Fibroblast of lung (primary cell): ENCODE results near the gene UBE4B. TPM values are rescaled to one million over a fixed set of nuclear protein-coding genes. Genes with fewer than 3 reads are reported as not detected.

ENCODE experiments used
- DNase-seq, 2 donors: peaks; one replicate each; pipeline versions ENCODE4 v3.0.0 to v3.0.0-alpha.2; 2010; ENCODE audit warnings: low read depth in 2 of 2
- H2AFZ ChIP-seq: 2 replicates; pipeline ENCODE4 v1.5.1; 2012; ENCODE audit warnings: low read length, control low read depth, inconsistent platforms
- H3K27ac ChIP-seq: 2 replicates; pipeline ENCODE4 v1.5.1; 2011; ENCODE audit warnings: low read length, control low read depth; ENCODE audit not compliant: insufficient read depth
- H3K27me3 ChIP-seq: 2 replicates; pipeline ENCODE4 v1.5.1; 2011; ENCODE audit warnings: mild to moderate bottlenecking, low read length; ENCODE audit not compliant: control insufficient read depth, insufficient read depth
- H3K36me3 ChIP-seq: 2 replicates; pipeline ENCODE4 v1.5.1; 2011; ENCODE audit warnings: low read length; ENCODE audit not compliant: control insufficient read depth, insufficient read depth
- H3K4me1 ChIP-seq: 2 replicates; pipeline ENCODE4 v1.5.1; 2011; ENCODE audit warnings: low read length; ENCODE audit not compliant: control insufficient read depth, insufficient read depth; ENCODE audit errors: extremely low read depth
- H3K4me2 ChIP-seq: 2 replicates; pipeline ENCODE4 v1.5.1; 2011; ENCODE audit warnings: low read length, control low read depth; ENCODE audit not compliant: insufficient read depth; ENCODE audit errors: extremely low read depth
- H3K4me3 ChIP-seq, 4 experiments: fragments of 200-600 bp in 1 of 4; sonication (generic) in 1 of 4; replicated peaks in 1 of 4; 2 replicates each; pipeline ENCODE4 v1.5.1; 2011 to 2016; ENCODE audit warnings: low read length in 4 of 4, low read depth in 3 of 4, mild to moderate bottlenecking in 3 of 4, control low read depth in 2 of 4, inconsistent platforms in 1 of 4, mixed read lengths in 1 of 4; ENCODE audit not compliant: insufficient read depth in 1 of 4; ENCODE audit errors: control extremely low read depth in 1 of 4
- H3K79me2 ChIP-seq: 2 replicates; pipeline ENCODE4 v1.5.1; 2012; ENCODE audit warnings: mild to moderate bottlenecking, low read length, inconsistent platforms; ENCODE audit not compliant: control insufficient read depth, insufficient read depth
- H3K9ac ChIP-seq: 2 replicates; pipeline ENCODE4 v1.5.1; 2011; ENCODE audit warnings: mild to moderate bottlenecking, low read length, control low read depth; ENCODE audit not compliant: insufficient read depth
- H3K9me3 ChIP-seq: 2 replicates; pipeline ENCODE4 v1.5.1; 2012; ENCODE audit warnings: low read depth, low read length; ENCODE audit not compliant: control insufficient read depth, insufficient read depth
- H4K20me1 ChIP-seq: 2 replicates; pipeline ENCODE4 v1.5.1; 2011; ENCODE audit warnings: low read length; ENCODE audit not compliant: control insufficient read depth, insufficient read depth; ENCODE audit errors: extremely low read depth
- EZH2 ChIP-seq: IDR thresholded peaks from 2 replicates; pipeline ENCODE4 v1.5.1; 2012; ENCODE audit warnings: low read length, control low read depth, mild to moderate bottlenecking; ENCODE audit errors: missing control alignments
- polyA plus RNA-seq, 2 donors: library from polyadenylated mRNA; depleted of rRNA in 1 of 2; stranded (reverse) in 1 of 2; unstranded in 1 of 2; fragments of >200 nt; gene quantifications; 2 replicates each; pipeline ENCODE4 v1.2.1, GENCODE V29; 2011 to 2012; ENCODE audit warnings: missing spikeins in 1 of 2
- total RNA-seq: library from RNA; depleted of rRNA; stranded (reverse); fragments of >200 nt; gene quantifications from 2 replicates; pipeline ENCODE4 v1.2.1, GENCODE V29; 2014
- TF ChIP-seq, protein P1 (sequence below), 2 donors: IDR thresholded peaks in 1 of 2; conservative IDR thresholded peaks in 1 of 2; 1 replicate in 1 of 2; 2 replicates in 1 of 2; pipeline ENCODE4 v1.5.1; 2011 to 2012; ENCODE audit warnings: low read length in 2 of 2, control low read depth in 1 of 2, inconsistent platforms in 1 of 2, low read depth in 1 of 2, mild to moderate bottlenecking in 1 of 2

The UBE4B gene
- total and polyA plus RNA-seq, 2 donors (not counting 1 experiment from before 2014, with no cell fraction given), result 21.9 to 30.7 TPM

- Histone ChIP-seq H4K20me1 (peaks cover 4% of the 10 kb centered on the region), H2AFZ (no peak overlapping the region), H3K9ac (no peak overlapping the region), H3K79me2 (peaks cover 5% of the 10 kb centered on the region), H3K4me1 (peaks cover 13% of the 10 kb centered on the region), H3K36me3 (no peaks in the 10 kb centered on the region), H3K4me3 (no peak overlapping the region), H3K27me3 (no peaks in the 10 kb centered on the region), H3K4me2 (no peak overlapping the region), H3K9me3 (no peaks in the 10 kb centered on the region), H3K27ac (no peak overlapping the region)
- no peak for TF ChIP-seq EZH2
- TF ChIP-seq, protein P1, sequence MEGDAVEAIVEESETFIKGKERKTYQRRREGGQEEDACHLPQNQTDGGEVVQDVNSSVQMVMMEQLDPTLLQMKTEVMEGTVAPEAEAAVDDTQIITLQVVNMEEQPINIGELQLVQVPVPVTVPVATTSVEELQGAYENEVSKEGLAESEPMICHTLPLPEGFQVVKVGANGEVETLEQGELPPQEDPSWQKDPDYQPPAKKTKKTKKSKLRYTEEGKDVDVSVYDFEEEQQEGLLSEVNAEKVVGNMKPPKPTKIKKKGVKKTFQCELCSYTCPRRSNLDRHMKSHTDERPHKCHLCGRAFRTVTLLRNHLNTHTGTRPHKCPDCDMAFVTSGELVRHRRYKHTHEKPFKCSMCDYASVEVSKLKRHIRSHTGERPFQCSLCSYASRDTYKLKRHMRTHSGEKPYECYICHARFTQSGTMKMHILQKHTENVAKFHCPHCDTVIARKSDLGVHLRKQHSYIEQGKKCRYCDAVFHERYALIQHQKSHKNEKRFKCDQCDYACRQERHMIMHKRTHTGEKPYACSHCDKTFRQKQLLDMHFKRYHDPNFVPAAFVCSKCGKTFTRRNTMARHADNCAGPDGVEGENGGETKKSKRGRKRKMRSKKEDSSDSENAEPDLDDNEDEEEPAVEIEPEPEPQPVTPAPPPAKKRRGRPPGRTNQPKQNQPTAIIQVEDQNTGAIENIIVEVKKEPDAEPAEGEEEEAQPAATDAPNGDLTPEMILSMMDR (conservative IDR thresholded peaks at IDR 0.05 in 1 of 2, IDR thresholded peaks at IDR 0.05 in 1 of 2; ENCODE audit: low read depth in 1 of 2, low read length in 2 of 2), result no peak
- DNase-seq, result no peak
Observed at GRCh38 chr1:10078494-10078893, 45.7 kb downstream of the UBE4B start.

DNA sequence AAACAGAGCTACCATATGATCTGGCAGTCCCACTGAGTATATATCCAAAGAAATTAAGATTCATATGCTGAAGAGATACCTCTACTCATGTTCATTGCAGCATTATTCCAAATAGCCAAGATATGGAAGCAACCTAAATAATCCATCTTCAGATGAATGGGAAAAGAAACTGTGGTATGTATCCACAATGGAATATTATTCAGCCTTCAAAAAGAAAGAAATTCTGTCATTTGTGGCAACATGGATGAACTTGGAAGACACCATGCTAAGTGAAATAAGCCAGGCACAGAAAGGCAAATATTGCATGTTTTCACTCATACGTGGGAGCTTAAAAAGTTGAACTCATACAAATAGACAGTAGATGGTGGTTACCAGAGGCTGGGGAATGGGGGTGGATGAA, 47.8 kb downstream of the UBE4B start:
- Histone ChIP-seq H3K36me3 (peaks cover 2% of the 10 kb centered on the region), H3K4me1 (no peaks in the 10 kb centered on the region), H3K27ac (no peak overlapping the region), H2AFZ (no peak overlapping the region), H3K9ac (no peak overlapping the region), H3K9me3 (no peaks in the 10 kb centered on the region), H3K27me3 (no peaks in the 10 kb centered on the region), H3K4me2 (no peak overlapping the region), H3K79me2 (peaks cover 5% of the 10 kb centered on the region), H4K20me1 (no peaks in the 10 kb centered on the region), H3K4me3 (no peak overlapping the region)
- TF ChIP-seq, protein P1 (conservative IDR thresholded peaks at IDR 0.05 in 1 of 2, IDR thresholded peaks at IDR 0.05 in 1 of 2; ENCODE audit: low read depth in 1 of 2, low read length in 2 of 2), result no peak
- TF ChIP-seq EZH2, result no peak
- DNase-seq, result no peak

DNA sequence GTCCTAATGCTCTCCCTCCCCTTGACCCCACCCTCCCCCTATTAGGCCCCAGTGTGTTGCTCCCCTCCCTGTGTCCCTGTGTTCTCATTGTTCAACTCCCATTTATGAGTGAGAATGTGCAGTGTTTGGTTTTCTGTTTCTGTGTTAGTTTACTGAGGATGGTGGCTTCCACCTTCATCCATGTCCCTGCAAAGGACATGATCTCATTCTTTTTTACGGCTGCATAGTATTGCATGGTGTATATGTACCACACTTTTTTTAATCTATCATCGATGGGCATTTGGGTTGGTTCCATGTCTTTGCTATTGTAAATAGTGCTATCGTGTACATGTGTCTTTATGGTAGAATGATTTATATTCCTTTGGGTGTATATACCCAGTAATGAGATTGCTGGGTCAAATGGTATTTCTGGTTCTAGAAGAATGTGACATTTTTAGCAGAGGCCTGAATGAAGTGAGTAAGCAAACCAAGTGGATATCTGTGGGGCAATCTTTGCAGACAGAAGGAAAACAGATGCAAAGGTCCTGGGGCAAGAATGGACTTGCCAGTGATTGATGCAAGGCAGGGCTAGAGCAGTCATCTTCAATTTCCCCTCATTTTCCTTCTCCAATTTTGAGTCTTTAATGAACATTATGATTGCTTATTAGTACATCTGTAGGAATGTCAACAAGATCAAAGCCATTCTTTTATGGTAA, 50.2 kb downstream of the UBE4B start:
- Histone ChIP-seq H3K9me3 (no peaks in the 10 kb centered on the region), H3K36me3 (peaks cover 2% of the 10 kb centered on the region), H3K9ac (no peak overlapping the region), H3K79me2 (no peaks in the 10 kb centered on the region), H3K4me2 (no peak overlapping the region), H3K4me1 (no peaks in the 10 kb centered on the region), H2AFZ (no peak overlapping the region), H4K20me1 (no peaks in the 10 kb centered on the region), H3K4me3 (no peak overlapping the region), H3K27me3 (no peaks in the 10 kb centered on the region), H3K27ac (no peak overlapping the region)
- no peak for TF ChIP-seq EZH2
- TF ChIP-seq, protein P1 (conservative IDR thresholded peaks at IDR 0.05 in 1 of 2, IDR thresholded peaks at IDR 0.05 in 1 of 2; ENCODE audit: low read depth in 1 of 2, low read length in 2 of 2), result no peak
- peak in 1 of 2 donors; percentile 58 for DNase-seq
